Right lobe of liver (tissue), 4 donors: ENCODE data around the gene SOCS7.

ENCODE experiments used
- POLR2A ChIP-seq: fragments of 450-650 bp; IDR thresholded peaks from one replicate; pipeline ENCODE4 v1.6.1; 2017; ENCODE audit warnings: antibody characterized with exemption, mild to moderate bottlenecking
- TF ChIP-seq, protein P1 (sequence below), 4 donors: fragments of 200-600 bp in 3 of 4; fragments of 450-650 bp in 1 of 4; IDR thresholded peaks; one replicate each; pipeline versions ENCODE4 v1.5.1 to v1.8.0; 2016 to 2022; ENCODE audit warnings: antibody characterized with exemption in 4 of 4, mild to moderate bottlenecking in 2 of 4
- donor health status: DM: no; HTN: no; CAD: no.
- donor health status: DM: no; HTN: no; CAD: no.
- donor health status: DM: no; HTN: yes; CAD: no.

DNA sequence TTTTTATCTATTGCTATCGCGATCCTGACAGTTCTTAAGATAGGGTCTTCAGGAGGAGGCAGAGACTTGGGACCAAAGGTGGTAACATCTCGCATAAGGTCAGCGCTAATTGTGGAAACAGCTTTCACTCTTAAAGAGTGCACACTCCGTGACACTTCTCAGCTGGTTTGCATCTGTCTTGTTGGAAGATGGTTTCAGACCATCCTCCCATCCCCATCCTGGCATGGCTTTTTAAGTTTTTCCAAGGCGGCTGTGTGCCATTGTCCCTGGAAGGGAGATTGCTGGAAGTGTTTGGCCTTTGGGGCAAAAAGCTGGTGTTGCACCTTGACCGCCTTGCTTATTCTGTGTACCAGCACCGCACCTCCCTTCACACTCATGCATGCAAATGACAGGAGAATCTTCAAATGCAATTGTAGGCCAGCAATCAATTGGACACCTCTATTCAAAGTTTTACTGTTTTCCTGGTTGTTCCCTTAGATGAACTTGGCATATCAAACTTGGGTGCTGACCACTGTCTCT lies 1.5 kb downstream of the SOCS7 start:
- no peak for TF ChIP-seq POLR2A
- TF ChIP-seq, protein P1, sequence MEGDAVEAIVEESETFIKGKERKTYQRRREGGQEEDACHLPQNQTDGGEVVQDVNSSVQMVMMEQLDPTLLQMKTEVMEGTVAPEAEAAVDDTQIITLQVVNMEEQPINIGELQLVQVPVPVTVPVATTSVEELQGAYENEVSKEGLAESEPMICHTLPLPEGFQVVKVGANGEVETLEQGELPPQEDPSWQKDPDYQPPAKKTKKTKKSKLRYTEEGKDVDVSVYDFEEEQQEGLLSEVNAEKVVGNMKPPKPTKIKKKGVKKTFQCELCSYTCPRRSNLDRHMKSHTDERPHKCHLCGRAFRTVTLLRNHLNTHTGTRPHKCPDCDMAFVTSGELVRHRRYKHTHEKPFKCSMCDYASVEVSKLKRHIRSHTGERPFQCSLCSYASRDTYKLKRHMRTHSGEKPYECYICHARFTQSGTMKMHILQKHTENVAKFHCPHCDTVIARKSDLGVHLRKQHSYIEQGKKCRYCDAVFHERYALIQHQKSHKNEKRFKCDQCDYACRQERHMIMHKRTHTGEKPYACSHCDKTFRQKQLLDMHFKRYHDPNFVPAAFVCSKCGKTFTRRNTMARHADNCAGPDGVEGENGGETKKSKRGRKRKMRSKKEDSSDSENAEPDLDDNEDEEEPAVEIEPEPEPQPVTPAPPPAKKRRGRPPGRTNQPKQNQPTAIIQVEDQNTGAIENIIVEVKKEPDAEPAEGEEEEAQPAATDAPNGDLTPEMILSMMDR (IDR thresholded peaks at IDR 0.05) = no peak
